Cardiac muscle cell (in vitro differentiated cells and primary cell): Measurements from ENCODE around the gene METTL18. TPM values are rescaled to one million over a fixed set of nuclear protein-coding genes. Genes with fewer than 3 reads are reported as not detected.

Source experiments
- DNase-seq, 2 donors: peaks; one replicate each; pipeline versions ENCODE4 v3.0.0 to v3.0.0-alpha.2; 2010 to 2017; ENCODE audit warnings: low read depth in 1 of 2, low spot score in 1 of 2
- H3K27ac ChIP-seq: fragments of 200-600 bp; sonication (generic); 2 replicates; pipeline ENCODE4 v1.5.1; 2016
- H3K27me3 ChIP-seq: fragments of 200-600 bp; sonication (generic); 2 replicates; pipeline ENCODE4 v1.6.0; 2016; ENCODE audit warnings: control low read depth
- H3K36me3 ChIP-seq: fragments of 200-600 bp; sonication (generic); 2 replicates; pipeline ENCODE4 v1.5.1; 2016; ENCODE audit warnings: control low read depth
- H3K4me1 ChIP-seq: fragments of 200-600 bp; sonication (generic); 2 replicates; pipeline ENCODE4 v1.8.1; 2017; ENCODE audit warnings: low read depth, mild to moderate bottlenecking, mixed run types
- H3K4me3 ChIP-seq: fragments of 200-600 bp; sonication (generic); 2 replicates; pipeline ENCODE4 v1.5.1; 2016; ENCODE audit warnings: mild to moderate bottlenecking
- H3K9me3 ChIP-seq: fragments of 200-600 bp; sonication (generic); 2 replicates; pipeline ENCODE4 v1.5.1; 2017; ENCODE audit warnings: low read depth, mild to moderate bottlenecking, control low read depth
- CTCF ChIP-seq: IDR thresholded peaks from 2 replicates; pipeline ENCODE4 v1.5.1; 2012; ENCODE audit warnings: low read depth, mild to moderate bottlenecking, low read length
- polyA plus RNA-seq: library from polyadenylated mRNA; unstranded; fragments of >200 nt; fragmentation: Nextera tagmentation; extraction: Ambion mirVana; gene quantifications from 2 replicates; pipeline ENCODE4 v1.2.1, GENCODE V29; 2016
- total RNA-seq: library from RNA; depleted of rRNA; stranded (reverse); fragments of >200 nt; gene quantifications from 2 replicates; pipeline ENCODE4 v1.2.3, GENCODE V29; 2016

The METTL18 gene
- total and polyA plus RNA-seq, 2 experiments from 2014 or later: 4.5 to 9.5 TPM

GRCh38 chr1:169786974-169787373, 7.7 kb downstream of the METTL18 start:
- Histone ChIP-seq H3K27me3 (peaks cover 2% of the 10 kb centered on the region), H3K9me3 (no peaks in the 10 kb centered on the region), H3K36me3 (no peaks in the 10 kb centered on the region), H3K4me1 (no peaks in the 10 kb centered on the region), H3K4me3 (no peak overlapping the region), H3K27ac (no peak overlapping the region)
- TF ChIP-seq CTCF: no peak
- DNase-seq: no peak

GRCh38 chr1:169785267-169785666, 9.4 kb downstream of the METTL18 start:
- TF ChIP-seq CTCF: no peak

GRCh38 chr1:169784102-169784501, 10.6 kb downstream of the METTL18 start:
- no peak for TF ChIP-seq CTCF
- peaks cover 2% of the 10 kb centered on the region for H3K27me3 ChIP-seq
- DNase-seq: no peak
- no peaks in the 10 kb centered on the region for H3K9me3 ChIP-seq
- no peak overlapping the region for H3K27ac ChIP-seq
- H3K36me3 ChIP-seq: no peaks in the 10 kb centered on the region
- no peaks in the 10 kb centered on the region for H3K4me1 ChIP-seq
- H3K4me3 ChIP-seq: no peak overlapping the region

More at GRCh38 chr1:169785267-169785666, 9.4 kb downstream of the METTL18 start:
- Histone ChIP-seq H3K27me3 (peaks cover 2% of the 10 kb centered on the region), H3K36me3 (no peaks in the 10 kb centered on the region), H3K9me3 (no peaks in the 10 kb centered on the region), H3K4me1 (no peaks in the 10 kb centered on the region), H3K27ac (no peak overlapping the region), H3K4me3 (no peak overlapping the region)
- DNase-seq: no peak

- TF ChIP-seq CTCF: no peak
- no peaks in the 10 kb centered on the region for H3K4me1 ChIP-seq
- H3K4me3 ChIP-seq: no peak overlapping the region
- H3K9me3 ChIP-seq: no peaks in the 10 kb centered on the region
- no peak overlapping the region for H3K27ac ChIP-seq
- DNase-seq: no peak
- no peaks in the 10 kb centered on the region for H3K36me3 ChIP-seq
- no peaks in the 10 kb centered on the region for H3K27me3 ChIP-seq
These were observed 12.1 kb downstream of the METTL18 start for GRCh38 chr1:169782596-169782995.

GRCh38 chr1:169779970-169780369, 14.7 kb downstream of the METTL18 start:
- Histone ChIP-seq H3K27ac (no peak overlapping the region), H3K36me3 (no peaks in the 10 kb centered on the region), H3K4me1 (no peaks in the 10 kb centered on the region), H3K27me3 (no peaks in the 10 kb centered on the region), H3K9me3 (no peaks in the 10 kb centered on the region), H3K4me3 (no peak overlapping the region)
- DNase-seq: no peak
- TF ChIP-seq CTCF: no peak

GRCh38 chr1:169779150-169779549, 15.6 kb downstream of the METTL18 start:
- H3K36me3 ChIP-seq: no peaks in the 10 kb centered on the region
- H3K9me3 ChIP-seq: no peaks in the 10 kb centered on the region
- H3K27me3 ChIP-seq: no peaks in the 10 kb centered on the region
- no peak for DNase-seq
- TF ChIP-seq CTCF: no peak
- H3K27ac ChIP-seq: no peak overlapping the region
- H3K4me3 ChIP-seq: no peak overlapping the region
- no peaks in the 10 kb centered on the region for H3K4me1 ChIP-seq
